ENCODE results near the gene CCDC182.

CCDC182 gene

GRCh38 chr17:57766318-57766943 is 21.3 kb upstream of the CCDC182 start:
- Histone ChIP-seq H2AFZ (ENCODE audit: low read depth) (no peak overlapping the region), H3K27me3 (ENCODE audit: insufficient read depth, low read depth) (no peaks in the 10 kb centered on the region), H3K36me3 (ENCODE audit: insufficient read depth) (no peaks in the 10 kb centered on the region), H3K4me3 (IDR thresholded peaks at IDR 0.05; ENCODE audit: insufficient read depth, low read depth, low read length) (no peak overlapping the region), H3K27ac (no peak overlapping the region), H3K4me1 (ENCODE audit: low read depth, poor library complexity, severe bottlenecking) (no peaks in the 10 kb centered on the region), H3K4me2 (no peak overlapping the region), H3K79me2 (ENCODE audit: insufficient read depth, low read depth) (no peaks in the 10 kb centered on the region), H3K9ac (no peak overlapping the region), H4K20me1 (ENCODE audit: insufficient read depth) (no peaks in the 10 kb centered on the region)
- TF ChIP-seq CTCF (conservative IDR thresholded peaks at IDR 0.05; ENCODE audit: low read depth, low read length): no peak

DNA sequence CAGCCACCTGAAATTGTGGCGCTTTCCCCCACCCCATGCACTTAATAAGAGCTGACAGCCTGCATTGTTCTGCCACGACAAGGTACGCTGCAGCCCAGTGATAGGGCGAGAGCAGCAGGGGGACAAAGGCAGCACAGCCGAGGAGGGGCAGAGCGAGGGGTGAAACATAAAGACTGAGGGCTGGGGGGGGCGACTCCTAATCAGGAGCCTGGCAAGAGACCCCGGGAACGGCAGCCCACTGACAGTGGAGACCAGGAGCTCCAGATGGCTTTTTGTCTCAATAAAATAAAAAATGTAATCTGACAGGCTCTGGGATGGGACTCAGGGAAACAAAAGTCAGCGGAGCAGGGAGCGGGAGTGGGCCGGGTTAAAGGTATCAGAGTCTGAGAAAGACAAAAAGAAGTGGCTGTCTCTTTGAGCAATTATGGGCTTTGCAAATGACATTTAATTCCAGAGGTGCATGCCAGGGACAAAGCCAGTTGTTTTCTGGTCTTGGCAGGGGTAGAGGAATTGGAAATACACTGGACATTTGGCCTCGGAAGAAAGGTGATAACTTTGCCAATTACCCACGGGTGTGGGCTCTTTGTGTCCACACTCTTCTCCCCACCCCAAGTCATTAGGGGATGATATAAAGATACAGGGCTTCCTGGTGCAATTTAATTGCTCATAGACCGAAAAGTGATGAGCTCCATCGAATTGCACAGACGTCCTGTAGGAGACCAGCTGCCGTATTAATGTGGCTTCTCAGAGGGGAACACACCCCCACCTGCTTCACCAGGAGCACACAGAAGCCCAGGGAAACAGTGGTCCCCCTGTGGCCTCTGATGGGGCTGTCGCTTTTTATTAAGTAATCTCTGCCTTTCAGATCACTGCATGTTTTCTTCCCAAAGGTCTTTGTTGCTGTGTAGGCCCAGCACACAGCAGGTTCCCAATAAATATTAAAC is 17.6 kb upstream of the CCDC182 start:
- H3K27me3 ChIP-seq (ENCODE audit: insufficient read depth, low read depth): no peaks in the 10 kb centered on the region
- H3K4me2 ChIP-seq: no peak overlapping the region
- no peak overlapping the region for H3K9ac ChIP-seq
- H3K36me3 ChIP-seq (ENCODE audit: insufficient read depth): no peaks in the 10 kb centered on the region
- no peak overlapping the region for H3K27ac ChIP-seq
- H4K20me1 ChIP-seq (ENCODE audit: insufficient read depth): no peaks in the 10 kb centered on the region
- H2AFZ ChIP-seq (ENCODE audit: low read depth): no peak overlapping the region
- H3K79me2 ChIP-seq (ENCODE audit: insufficient read depth, low read depth): no peaks in the 10 kb centered on the region
- peaks cover 7% of the 10 kb centered on the region for H3K4me1 ChIP-seq (ENCODE audit: low read depth, poor library complexity, severe bottlenecking)
- H3K4me3 ChIP-seq (IDR thresholded peaks at IDR 0.05; ENCODE audit: insufficient read depth, low read depth, low read length): no peak overlapping the region
- TF ChIP-seq CTCF (conservative IDR thresholded peaks at IDR 0.05; ENCODE audit: low read depth, low read length): no peak

DNA sequence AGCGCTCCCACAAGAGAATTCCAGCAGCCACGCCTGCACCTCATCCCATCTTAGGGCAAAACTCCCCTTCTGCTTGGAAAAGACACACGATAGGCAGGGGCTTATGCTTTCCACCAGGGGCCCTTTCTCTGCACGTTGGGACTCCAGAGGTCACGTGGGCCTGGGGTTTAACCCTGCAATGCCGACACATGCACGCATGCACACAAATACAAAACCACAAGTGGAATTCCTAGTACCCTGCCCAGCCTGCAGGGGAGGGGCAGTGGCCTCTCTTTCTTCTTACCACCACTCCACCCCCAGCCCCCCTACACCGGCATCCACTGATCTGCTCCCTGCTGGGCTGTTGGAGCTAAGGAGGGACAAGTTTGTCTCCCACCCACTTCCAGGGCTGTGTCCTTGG is 16.8 kb upstream of the CCDC182 start:
- no peak overlapping the region for H3K4me2 ChIP-seq

GRCh38 chr17:57760046-57760445 is 14.9 kb upstream of the CCDC182 start:
- no peak for TF ChIP-seq CTCF (conservative IDR thresholded peaks at IDR 0.05; ENCODE audit: low read depth, low read length)
- Histone ChIP-seq H3K4me2 (no peak overlapping the region), H4K20me1 (ENCODE audit: insufficient read depth) (no peaks in the 10 kb centered on the region), H3K27me3 (ENCODE audit: insufficient read depth, low read depth) (no peaks in the 10 kb centered on the region), H3K27ac (no peak overlapping the region), H3K4me3 (IDR thresholded peaks at IDR 0.05; ENCODE audit: insufficient read depth, low read depth, low read length) (no peak overlapping the region), H3K9ac (no peak overlapping the region), H3K36me3 (ENCODE audit: insufficient read depth) (no peaks in the 10 kb centered on the region), H3K4me1 (ENCODE audit: low read depth, poor library complexity, severe bottlenecking) (peaks cover 7% of the 10 kb centered on the region), H2AFZ (ENCODE audit: low read depth) (no peak overlapping the region), H3K79me2 (ENCODE audit: insufficient read depth, low read depth) (no peaks in the 10 kb centered on the region)

More for the DNA sequence above, 16.8 kb upstream of the CCDC182 start:
- no peak for TF ChIP-seq CTCF (conservative IDR thresholded peaks at IDR 0.05; ENCODE audit: low read depth, low read length)
- Histone ChIP-seq H3K27ac (no peak overlapping the region), H2AFZ (ENCODE audit: low read depth) (no peak overlapping the region), H3K36me3 (ENCODE audit: insufficient read depth) (no peaks in the 10 kb centered on the region), H3K4me3 (IDR thresholded peaks at IDR 0.05; ENCODE audit: insufficient read depth, low read depth, low read length) (no peak overlapping the region), H3K4me1 (ENCODE audit: low read depth, poor library complexity, severe bottlenecking) (peaks cover 7% of the 10 kb centered on the region), H3K9ac (no peak overlapping the region), H3K27me3 (ENCODE audit: insufficient read depth, low read depth) (no peaks in the 10 kb centered on the region), H3K79me2 (ENCODE audit: insufficient read depth, low read depth) (no peaks in the 10 kb centered on the region), H4K20me1 (ENCODE audit: insufficient read depth) (no peaks in the 10 kb centered on the region)

Data from KMS-11 (cell line).